Lower lobe of right lung (tissue), 2 donors: ENCODE results near the gene ATXN7L2. TPM values are rescaled to one million over a fixed set of nuclear protein-coding genes. Genes with fewer than 3 reads are reported as not detected.

Experiments used
- ATAC-seq, 2 donors: fragments of 200-7000 bp; cut with Tn5 transposase; one replicate each; pipeline ENCODE4 v1.9.1; 2020 to 2022; ENCODE audit warnings: mild to moderate bottlenecking in 2 of 2, moderate library complexity in 2 of 2
- DNase-seq: peaks from one replicate; pipeline ENCODE4 v3.0.0-alpha.2; 2020
- H3K27ac ChIP-seq: fragments of 200-600 bp; one replicate; pipeline ENCODE4 v1.8.0; 2022
- H3K27me3 ChIP-seq: fragments of 200-600 bp; one replicate; pipeline ENCODE4 v1.8.0; 2022; ENCODE audit warnings: low read depth
- H3K36me3 ChIP-seq: fragments of 200-600 bp; one replicate; pipeline ENCODE4 v1.8.0; 2022; ENCODE audit warnings: mild to moderate bottlenecking
- H3K4me1 ChIP-seq: fragments of 200-600 bp; one replicate; pipeline ENCODE4 v1.8.0; 2022
- H3K4me3 ChIP-seq: fragments of 200-600 bp; one replicate; pipeline ENCODE4 v1.8.0; 2022; ENCODE audit warnings: mild to moderate bottlenecking
- H3K9me3 ChIP-seq: fragments of 200-600 bp; one replicate; pipeline ENCODE4 v1.8.0; 2022
- CTCF ChIP-seq: fragments of 200-600 bp; IDR thresholded peaks from one replicate; pipeline ENCODE4 v1.8.0; 2022; ENCODE audit warnings: antibody characterized with exemption, mild to moderate bottlenecking
- intact Hi-C: fragments of 100-400 bp; cut with DNase I; formaldehyde crosslinking; loops from one replicate; pipeline ENCODE4 v1.11.0; 2022
- long read RNA-seq: library from polyadenylated mRNA; unstranded; transcript quantifications from one replicate; pipeline ENCODE4 v2.0.0, GENCODE V29; 2021
- total RNA-seq: library from RNA; stranded (reverse); fragmentation: NEBNext Ultra II Directional; extraction: Animal tissue kit (Norgen Biotek cat#: 25700); gene quantifications from one replicate; pipeline ENCODE4 v1.2.1, GENCODE V29; 2021
- donor health status: DM: no; HTN: yes; CAD: no; lungs with severe emphysema.

ATXN7L2 gene
- total RNA-seq: 3.8 TPM
- long read RNA-seq, partial matches to known transcripts: 1 of 3 reads
- long read RNA-seq, other reads (novel, unspliced or antisense): 2 of 3 reads

- H3K27me3 ChIP-seq: no peaks in the 10 kb centered on the region
- intact Hi-C loops: no loop called here
- peak; percentile 94 for DNase-seq
- peaks cover 13% of the 10 kb centered on the region for H3K36me3 ChIP-seq
- peak; percentile 96 to 97 for ATAC-seq
- H3K9me3 ChIP-seq: no peaks in the 10 kb centered on the region
- no peak for TF ChIP-seq CTCF
- peaks cover 14% of the 10 kb centered on the region for H3K4me1 ChIP-seq
- peak within 1 kb of the TSS; percentile 68 for H3K4me3 ChIP-seq
- H3K27ac ChIP-seq: peak within 1 kb of the TSS; percentile 93
These were observed at the start of gene ATXN7L2 for GRCh38 chr1:109483672-109484518. Gene ATXN7L2 (plus strand): TSS chr1:109483905. CDS start chr1:109483954, 49 bp downstream.

- H3K4me1 ChIP-seq: no peaks in the 10 kb centered on the region
- intact Hi-C loops: no loop called here
- H3K36me3 ChIP-seq: no peaks in the 10 kb centered on the region
- H3K27me3 ChIP-seq: no peaks in the 10 kb centered on the region
- ATAC-seq: no peak
- DNase-seq: no peak
- H3K9me3 ChIP-seq: no peaks in the 10 kb centered on the region
- no peak overlapping the region for H3K27ac ChIP-seq
- TF ChIP-seq CTCF: no peak
- H3K4me3 ChIP-seq: no peak overlapping the region
These were observed 49.2 kb upstream of the ATXN7L2 start for GRCh38 chr1:109434484-109434883.

- Histone ChIP-seq H3K4me1 (no peaks in the 10 kb centered on the region), H3K4me3 (no peak overlapping the region), H3K27ac (no peak overlapping the region), H3K27me3 (peaks cover 6% of the 10 kb centered on the region), H3K36me3 (no peaks in the 10 kb centered on the region), H3K9me3 (no peaks in the 10 kb centered on the region)
- intact Hi-C loops: no loop called here
- no peak for TF ChIP-seq CTCF
- DNase-seq: no peak
- ATAC-seq: no peak
These were observed 44.9 kb upstream of the ATXN7L2 start for GRCh38 chr1:109438798-109439297.

- Histone ChIP-seq H3K27ac (no peak overlapping the region), H3K9me3 (no peaks in the 10 kb centered on the region), H3K4me1 (no peaks in the 10 kb centered on the region), H3K27me3 (peaks cover 10% of the 10 kb centered on the region), H3K4me3 (no peak overlapping the region), H3K36me3 (no peaks in the 10 kb centered on the region)
- ATAC-seq: no peak
- intact Hi-C loops: no loop called here
- no peak for DNase-seq
- no peak for TF ChIP-seq CTCF
These were observed 42.6 kb upstream of the ATXN7L2 start for GRCh38 chr1:109441069-109441468.

- H3K4me1 ChIP-seq: no peaks in the 10 kb centered on the region
- peaks cover 14% of the 10 kb centered on the region for H3K27me3 ChIP-seq
- no peak overlapping the region for H3K27ac ChIP-seq
- H3K36me3 ChIP-seq: no peaks in the 10 kb centered on the region
- intact Hi-C loops: no loop called here
- ATAC-seq: no peak
- no peaks in the 10 kb centered on the region for H3K9me3 ChIP-seq
- TF ChIP-seq CTCF: no peak
- H3K4me3 ChIP-seq: no peak overlapping the region
- no peak for DNase-seq
These were observed 40.2 kb upstream of the ATXN7L2 start for GRCh38 chr1:109443476-109443875.
